ENCODE data around the gene USP22. TPM values are rescaled to one million over a fixed set of nuclear protein-coding genes. Genes with fewer than 3 reads are reported as not detected.

USP22 gene
- total RNA-seq, 4 donors from 2014 or later: 87.4 to 128 (median 96.3) TPM

- TF ChIP-seq, protein P1, sequence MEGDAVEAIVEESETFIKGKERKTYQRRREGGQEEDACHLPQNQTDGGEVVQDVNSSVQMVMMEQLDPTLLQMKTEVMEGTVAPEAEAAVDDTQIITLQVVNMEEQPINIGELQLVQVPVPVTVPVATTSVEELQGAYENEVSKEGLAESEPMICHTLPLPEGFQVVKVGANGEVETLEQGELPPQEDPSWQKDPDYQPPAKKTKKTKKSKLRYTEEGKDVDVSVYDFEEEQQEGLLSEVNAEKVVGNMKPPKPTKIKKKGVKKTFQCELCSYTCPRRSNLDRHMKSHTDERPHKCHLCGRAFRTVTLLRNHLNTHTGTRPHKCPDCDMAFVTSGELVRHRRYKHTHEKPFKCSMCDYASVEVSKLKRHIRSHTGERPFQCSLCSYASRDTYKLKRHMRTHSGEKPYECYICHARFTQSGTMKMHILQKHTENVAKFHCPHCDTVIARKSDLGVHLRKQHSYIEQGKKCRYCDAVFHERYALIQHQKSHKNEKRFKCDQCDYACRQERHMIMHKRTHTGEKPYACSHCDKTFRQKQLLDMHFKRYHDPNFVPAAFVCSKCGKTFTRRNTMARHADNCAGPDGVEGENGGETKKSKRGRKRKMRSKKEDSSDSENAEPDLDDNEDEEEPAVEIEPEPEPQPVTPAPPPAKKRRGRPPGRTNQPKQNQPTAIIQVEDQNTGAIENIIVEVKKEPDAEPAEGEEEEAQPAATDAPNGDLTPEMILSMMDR (IDR thresholded peaks at IDR 0.05; ENCODE audit: low read depth): no peak
Observed at GRCh38 chr17:21017861-21018260, 24.9 kb downstream of the USP22 start.

- TF ChIP-seq, protein P1 (IDR thresholded peaks at IDR 0.05; ENCODE audit: low read depth): no peak
Observed at GRCh38 chr17:21017256-21017655, 25.6 kb downstream of the USP22 start.

DNA sequence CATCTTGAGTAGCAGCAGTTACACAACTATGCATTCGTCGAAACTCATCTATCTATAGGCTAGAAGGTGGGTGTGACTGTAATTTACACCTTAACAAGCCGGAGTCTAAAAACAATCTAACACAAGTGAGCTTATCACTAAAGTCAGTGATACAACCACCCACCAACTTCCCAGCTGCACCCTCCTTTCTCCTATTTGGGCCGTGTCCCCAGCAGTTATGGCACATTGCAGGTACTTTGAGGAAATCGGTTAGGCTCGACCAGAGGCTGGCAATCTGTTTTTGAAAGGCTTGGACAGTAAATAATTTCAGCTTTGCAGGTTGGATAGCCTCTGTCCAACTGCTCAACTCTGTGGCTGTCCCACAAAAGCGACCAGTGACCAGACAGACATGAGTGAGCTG lies 26.0 kb downstream of the USP22 start:
- TF ChIP-seq, protein P1 (IDR thresholded peaks at IDR 0.05; ENCODE audit: low read depth): no peak

DNA sequence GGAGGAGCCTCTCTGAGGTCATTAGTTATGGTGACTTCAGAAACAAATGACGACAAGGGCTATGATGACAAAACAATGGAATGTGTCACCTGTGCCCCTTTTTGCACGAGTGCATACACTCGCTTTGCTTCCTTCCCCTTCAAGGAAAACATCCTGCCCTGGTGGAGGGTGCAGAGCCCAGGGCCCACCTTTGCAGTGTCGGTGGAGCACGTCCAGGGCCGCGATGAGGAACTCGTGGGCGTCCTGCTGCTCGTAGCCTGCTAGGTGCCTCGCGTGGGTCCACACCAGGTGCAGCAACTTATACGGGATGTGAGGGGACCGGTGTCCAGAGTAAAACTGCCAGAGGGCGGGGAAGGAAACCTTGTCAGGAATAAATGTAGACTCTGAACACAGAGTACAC lies 27.2 kb downstream of the USP22 start:
- TF ChIP-seq, protein P1 (IDR thresholded peaks at IDR 0.05; ENCODE audit: low read depth): no peak

- TF ChIP-seq, protein P1 (IDR thresholded peaks at IDR 0.05; ENCODE audit: low read depth): no peak
Observed at GRCh38 chr17:21014498-21014897, 28.3 kb downstream of the USP22 start.

DNA sequence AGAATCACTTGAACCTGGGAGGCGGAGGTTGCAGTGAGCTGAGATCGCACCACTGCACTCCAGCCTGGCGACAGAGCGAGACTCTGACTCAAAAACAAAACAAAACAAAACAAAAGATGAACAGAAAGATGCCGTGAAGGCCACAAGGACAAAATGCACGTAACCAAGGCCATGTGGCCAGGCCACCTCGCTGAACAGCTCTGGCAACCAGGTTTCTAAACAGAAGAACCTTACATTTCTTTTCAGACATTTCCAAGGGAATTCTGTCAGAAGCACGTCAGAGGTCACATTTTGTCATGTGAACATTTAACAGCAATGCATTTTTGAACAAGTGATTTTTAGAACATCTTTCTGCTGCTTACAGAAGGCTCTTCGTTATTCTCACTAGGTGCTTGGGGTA lies 28.8 kb downstream of the USP22 start:
- TF ChIP-seq, protein P1 (IDR thresholded peaks at IDR 0.05; ENCODE audit: low read depth): no peak

DNA sequence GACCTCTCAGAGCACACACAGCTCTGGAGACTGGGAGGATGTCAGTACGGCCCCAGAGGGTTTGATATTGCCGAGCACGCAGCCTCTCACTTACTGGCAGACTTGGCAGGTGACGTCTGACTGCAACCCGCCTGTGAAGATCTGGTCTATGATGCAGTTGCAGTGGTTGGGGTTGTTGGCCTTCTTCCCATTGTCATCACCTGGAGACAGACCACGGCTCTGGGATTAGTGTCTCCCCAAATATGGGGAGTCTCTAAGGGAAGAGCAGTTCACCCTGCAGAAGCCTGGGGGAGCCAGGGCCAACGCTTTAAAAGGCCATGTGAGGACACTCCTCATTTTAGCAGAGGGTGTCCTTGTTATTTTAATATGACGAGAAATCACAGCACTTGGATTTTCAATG lies 30.1 kb downstream of the USP22 start:
- TF ChIP-seq, protein P1 (IDR thresholded peaks at IDR 0.05; ENCODE audit: low read depth): no peak

All from subcutaneous adipose tissue (tissue), 4 donors.